Fibroblast of peridontal ligament (primary cell): ENCODE measurements around the gene MECP2.
"Not testable (repeated sequence)": the region's sequence is repeated elsewhere in the genome, so short reads cannot be mapped to it uniquely, and the experiment has no call there.

ENCODE experiments used
- DNase-seq: peaks from one replicate; pipeline ENCODE4 v3.0.0-alpha.2; 2010; ENCODE audit errors: extremely low read depth

MECP2 gene

GRCh38 chrX:153993079-153993478 lies 104.4 kb downstream of the MECP2 start:
- DNase-seq: no peak

GRCh38 chrX:153992180-153992579 lies 105.3 kb downstream of the MECP2 start:
- DNase-seq: no peak

- no peak for DNase-seq
These were observed 106.4 kb downstream of the MECP2 start for GRCh38 chrX:153991013-153991580.

GRCh38 chrX:153989973-153990655 lies 107.4 kb downstream of the MECP2 start:
- no peak for DNase-seq

GRCh38 chrX:153988493-153988892 lies 109.0 kb downstream of the MECP2 start:
- DNase-seq: no peak

- no peak for DNase-seq
These were observed 113.0 kb downstream of the MECP2 start for GRCh38 chrX:153984351-153985178.

GRCh38 chrX:153983321-153983801 lies 114.2 kb downstream of the MECP2 start:
- no peak for DNase-seq

- peak; percentile 71 for DNase-seq
These were observed 115.6 kb downstream of the MECP2 start for GRCh38 chrX:153981771-153982533.

- DNase-seq: no peak
These were observed 116.3 kb downstream of the MECP2 start for GRCh38 chrX:153981231-153981630.

GRCh38 chrX:153980394-153980793 lies 117.1 kb downstream of the MECP2 start:
- not testable (repeated sequence) for DNase-seq

- no peak for DNase-seq
These were observed 122.7 kb downstream of the MECP2 start for GRCh38 chrX:153974726-153975286.

- DNase-seq: no peak
These were observed 123.4 kb downstream of the MECP2 start for GRCh38 chrX:153974003-153974725.

- DNase-seq: peak; percentile 41
These were observed 124.2 kb downstream of the MECP2 start for GRCh38 chrX:153973127-153974002.

GRCh38 chrX:153972368-153973126 lies 125.0 kb downstream of the MECP2 start, which contains the start of gene TMEM187:
Gene TMEM187, plus strand, starts transcription at chrX:153972754. Its CDS starts 9,309 bp downstream, at chrX:153982063.
- DNase-seq: peak; percentile 79
